Loucy (cell line): ENCODE measurements around the gene BCDIN3D.

ENCODE experiments used
- H2AFZ ChIP-seq: fragments of 200-600 bp; sonication (generic); 2 replicates; pipeline ENCODE4 v1.6.0; 2016; ENCODE audit warnings: antibody characterized with exemption, mild to moderate bottlenecking, low read length, moderate library complexity
- H3F3A ChIP-seq: fragments of 200-600 bp; 2 replicates; pipeline ENCODE4 v1.6.0; 2016; ENCODE audit warnings: antibody characterized with exemption, low read depth, mild to moderate bottlenecking
- H3K27me3 ChIP-seq: fragments of 200-600 bp; sonication (generic); 2 replicates; pipeline ENCODE4 v1.6.1; 2014; ENCODE audit warnings: low read length, mild to moderate bottlenecking; ENCODE audit not compliant: insufficient read depth, poor library complexity, severe bottlenecking
- H3K36me3 ChIP-seq: fragments of 200-600 bp; sonication (generic); 2 replicates; pipeline ENCODE4 v1.6.1; 2016; ENCODE audit warnings: low read length; ENCODE audit not compliant: insufficient read depth
- H3K4me1 ChIP-seq: fragments of 200-600 bp; sonication (generic); 2 replicates; pipeline ENCODE4 v1.5.1; 2014; ENCODE audit warnings: low read length, mild to moderate bottlenecking; ENCODE audit not compliant: insufficient read depth, poor library complexity, severe bottlenecking
- H3K4me2 ChIP-seq: fragments of 200-600 bp; sonication (generic); 2 replicates; pipeline ENCODE4 v1.6.0; 2014; ENCODE audit warnings: antibody characterized with exemption, low read length, low read depth, mild to moderate bottlenecking; ENCODE audit not compliant: poor library complexity, severe bottlenecking
- H3K4me3 ChIP-seq: fragments of 200-600 bp; sonication (generic); 2 replicates; pipeline ENCODE4 v1.5.1; 2014; ENCODE audit warnings: low read length, mild to moderate bottlenecking, mixed read lengths; ENCODE audit not compliant: poor library complexity, severe bottlenecking
- H3K79me2 ChIP-seq: fragments of 200-600 bp; sonication (generic); 2 replicates; pipeline ENCODE4 v1.6.1; 2014; ENCODE audit warnings: low read length; ENCODE audit not compliant: insufficient read depth
- H3K9ac ChIP-seq: fragments of 200-600 bp; sonication (generic); 2 replicates; pipeline ENCODE4 v1.6.0; 2014; ENCODE audit warnings: mild to moderate bottlenecking, low read depth, low read length, moderate library complexity; ENCODE audit not compliant: poor library complexity, severe bottlenecking
- H3K9me2 ChIP-seq: fragments of 200-600 bp; sonication (generic); replicated peaks from 2 replicates; pipeline ENCODE4 v1.6.1; 2016; ENCODE audit warnings: low read depth, low read length, mixed read lengths
- H3K9me3 ChIP-seq: fragments of 200-600 bp; sonication (generic); 2 replicates; pipeline ENCODE4 v1.6.1; 2014; ENCODE audit warnings: mild to moderate bottlenecking, antibody characterized with exemption, low read length, low read depth; ENCODE audit not compliant: insufficient read depth
- H4K20me1 ChIP-seq: fragments of 200-600 bp; sonication (generic); 2 replicates; pipeline ENCODE4 v1.6.0; 2014; ENCODE audit warnings: antibody characterized with exemption, low read length, mild to moderate bottlenecking; ENCODE audit not compliant: insufficient read depth, poor library complexity, severe bottlenecking
- EZH2phosphoT487 ChIP-seq: fragments of 200-600 bp; IDR thresholded peaks from 2 replicates; pipeline ENCODE4 v1.6.1; 2018; ENCODE audit warnings: antibody characterized with exemption, mild to moderate bottlenecking, moderate library complexity, borderline replicate concordance
- TF ChIP-seq, protein P1 (sequence below): fragments of 200-600 bp; sonication (generic); conservative IDR thresholded peaks from 2 replicates; pipeline ENCODE4 v1.5.1; 2014; ENCODE audit warnings: mild to moderate bottlenecking, antibody characterized with exemption, low read length

The BCDIN3D gene

DNA sequence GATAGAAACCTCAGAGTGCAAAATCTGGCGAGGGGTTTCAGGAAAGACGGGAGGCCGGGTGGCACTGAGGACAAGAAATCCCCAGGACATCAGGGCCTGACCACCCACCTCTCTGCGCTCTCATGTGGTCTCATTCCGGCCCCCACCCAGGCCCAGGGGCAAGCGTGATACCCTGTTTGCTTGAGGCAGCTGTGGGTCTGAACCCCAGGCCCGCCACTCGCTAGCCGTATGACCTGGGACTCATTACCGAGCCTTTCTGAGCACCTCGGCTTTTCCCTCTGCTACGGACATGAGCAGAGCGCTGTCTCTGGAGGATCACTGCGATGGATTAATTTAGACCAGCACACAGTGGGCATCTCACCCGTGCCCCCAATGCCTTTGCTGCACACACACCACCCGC lies 25.5 kb upstream of the BCDIN3D start:
- Histone ChIP-seq H4K20me1 (no peaks in the 10 kb centered on the region), H3K9me2 (no peaks in the 10 kb centered on the region), H3K9ac (no peak overlapping the region), H3K4me1 (no peaks in the 10 kb centered on the region), H3K36me3 (no peaks in the 10 kb centered on the region), H3K4me2 (no peak overlapping the region), H3F3A (no peaks in the 10 kb centered on the region), H3K4me3 (no peak overlapping the region), H3K9me3 (no peaks in the 10 kb centered on the region), H3K79me2 (no peaks in the 10 kb centered on the region), H3K27me3 (no peaks in the 10 kb centered on the region), H2AFZ (no peak overlapping the region)
- no peak for TF ChIP-seq EZH2phosphoT487
- TF ChIP-seq, protein P1, sequence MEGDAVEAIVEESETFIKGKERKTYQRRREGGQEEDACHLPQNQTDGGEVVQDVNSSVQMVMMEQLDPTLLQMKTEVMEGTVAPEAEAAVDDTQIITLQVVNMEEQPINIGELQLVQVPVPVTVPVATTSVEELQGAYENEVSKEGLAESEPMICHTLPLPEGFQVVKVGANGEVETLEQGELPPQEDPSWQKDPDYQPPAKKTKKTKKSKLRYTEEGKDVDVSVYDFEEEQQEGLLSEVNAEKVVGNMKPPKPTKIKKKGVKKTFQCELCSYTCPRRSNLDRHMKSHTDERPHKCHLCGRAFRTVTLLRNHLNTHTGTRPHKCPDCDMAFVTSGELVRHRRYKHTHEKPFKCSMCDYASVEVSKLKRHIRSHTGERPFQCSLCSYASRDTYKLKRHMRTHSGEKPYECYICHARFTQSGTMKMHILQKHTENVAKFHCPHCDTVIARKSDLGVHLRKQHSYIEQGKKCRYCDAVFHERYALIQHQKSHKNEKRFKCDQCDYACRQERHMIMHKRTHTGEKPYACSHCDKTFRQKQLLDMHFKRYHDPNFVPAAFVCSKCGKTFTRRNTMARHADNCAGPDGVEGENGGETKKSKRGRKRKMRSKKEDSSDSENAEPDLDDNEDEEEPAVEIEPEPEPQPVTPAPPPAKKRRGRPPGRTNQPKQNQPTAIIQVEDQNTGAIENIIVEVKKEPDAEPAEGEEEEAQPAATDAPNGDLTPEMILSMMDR = no peak

DNA sequence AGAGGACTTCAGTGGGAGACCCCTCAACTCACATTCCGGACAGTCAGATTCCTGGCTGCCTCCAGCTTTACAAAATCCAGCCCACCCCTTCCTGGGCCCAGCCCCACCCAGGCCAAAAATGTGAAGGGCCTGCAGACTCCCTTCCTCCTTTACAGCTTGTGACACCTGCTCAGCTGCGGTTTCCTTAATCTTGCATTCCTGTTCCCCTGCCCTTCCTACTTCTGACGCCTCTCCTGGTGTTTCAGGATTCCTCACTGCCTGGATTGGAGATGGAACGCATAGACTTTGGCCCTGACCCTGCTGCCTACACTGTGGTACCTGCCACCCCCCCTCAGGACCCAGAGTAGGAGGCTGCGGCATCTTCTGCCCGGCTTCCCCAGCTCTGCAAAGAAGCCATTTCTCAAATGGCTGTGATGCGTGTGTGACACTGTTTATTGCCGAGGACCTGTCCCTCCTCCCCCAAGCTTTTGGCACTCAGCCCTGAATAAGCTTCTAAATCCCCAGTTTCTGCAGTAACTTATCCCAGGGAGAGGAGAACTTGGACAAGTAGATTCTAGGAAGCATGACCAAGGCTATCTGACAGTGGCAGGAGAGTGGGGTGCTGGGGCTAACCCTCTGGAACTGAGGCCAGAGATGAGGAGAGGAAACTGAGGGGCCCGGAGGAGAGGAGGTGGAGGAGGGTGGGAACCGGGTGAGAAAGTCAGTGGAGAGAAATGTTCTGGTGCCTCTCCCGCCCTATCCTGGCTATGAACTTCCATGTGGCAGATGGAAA lies 24.9 kb upstream of the BCDIN3D start:
- no peak for TF ChIP-seq EZH2phosphoT487
- TF ChIP-seq, protein P1 = no peak
- no peak overlapping the region for H3K4me3 ChIP-seq
- H3F3A ChIP-seq = no peaks in the 10 kb centered on the region
- no peaks in the 10 kb centered on the region for H4K20me1 ChIP-seq
- no peaks in the 10 kb centered on the region for H3K79me2 ChIP-seq
- no peaks in the 10 kb centered on the region for H3K9me2 ChIP-seq
- H3K9me3 ChIP-seq = no peaks in the 10 kb centered on the region
- no peak overlapping the region for H3K9ac ChIP-seq
- H2AFZ ChIP-seq = no peak overlapping the region
- no peaks in the 10 kb centered on the region for H3K4me1 ChIP-seq
- H3K4me2 ChIP-seq = no peak overlapping the region
- no peaks in the 10 kb centered on the region for H3K36me3 ChIP-seq
- no peaks in the 10 kb centered on the region for H3K27me3 ChIP-seq

DNA sequence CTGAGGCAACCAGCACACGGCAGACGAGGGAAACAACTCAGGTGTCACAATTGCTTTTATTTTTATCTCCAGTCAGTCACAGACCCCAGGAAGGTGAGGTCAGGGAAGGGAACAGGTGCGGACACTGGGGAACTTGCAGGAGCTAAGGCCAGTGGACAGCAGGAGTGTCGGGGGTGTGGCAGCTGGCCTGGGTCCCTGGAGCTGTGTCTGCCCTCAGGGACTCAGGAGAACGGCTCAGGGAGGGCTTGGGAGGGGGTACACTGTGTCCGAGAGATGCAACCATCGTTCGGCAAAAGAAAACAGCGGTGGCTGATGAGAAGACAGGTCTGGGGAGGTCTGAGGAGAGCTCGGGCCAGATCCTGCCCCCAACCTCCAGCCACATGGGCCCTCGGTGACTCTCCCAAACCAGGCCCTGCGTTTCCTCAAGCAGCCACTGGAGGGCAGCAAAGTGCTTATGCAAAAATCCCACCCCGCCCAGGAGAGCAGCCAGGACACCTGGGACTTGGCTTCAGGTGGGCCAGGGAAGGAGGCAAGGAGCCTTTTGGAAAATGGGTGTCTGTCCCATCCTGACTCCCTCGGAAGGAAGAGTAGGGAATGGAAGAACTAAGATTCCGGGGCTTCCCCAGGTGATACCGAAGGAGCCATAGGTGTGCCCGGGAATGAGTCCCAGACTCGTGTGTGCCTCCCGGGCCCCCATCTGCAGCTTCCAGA lies 24.1 kb upstream of the BCDIN3D start:
- Histone ChIP-seq H2AFZ (peak overlapping the region; percentile 70), H3K9me3 (no peaks in the 10 kb centered on the region), H3K27me3 (no peaks in the 10 kb centered on the region), H3K4me1 (no peaks in the 10 kb centered on the region), H3K9me2 (no peaks in the 10 kb centered on the region), H3F3A (no peaks in the 10 kb centered on the region), H3K9ac (no peak overlapping the region), H3K36me3 (no peaks in the 10 kb centered on the region), H3K4me2 (no peak overlapping the region), H3K79me2 (no peaks in the 10 kb centered on the region), H4K20me1 (no peaks in the 10 kb centered on the region), H3K4me3 (no peak overlapping the region)
- TF ChIP-seq, protein P1 = peak; percentile 93
- no peak for TF ChIP-seq EZH2phosphoT487
